ENCODE measurements around the gene JAKMIP3.

The JAKMIP3 gene

GRCh38 chr10:132113766-132114365 lies 48.1 kb downstream of the JAKMIP3 start:
- no peak for DNase-seq

DNA sequence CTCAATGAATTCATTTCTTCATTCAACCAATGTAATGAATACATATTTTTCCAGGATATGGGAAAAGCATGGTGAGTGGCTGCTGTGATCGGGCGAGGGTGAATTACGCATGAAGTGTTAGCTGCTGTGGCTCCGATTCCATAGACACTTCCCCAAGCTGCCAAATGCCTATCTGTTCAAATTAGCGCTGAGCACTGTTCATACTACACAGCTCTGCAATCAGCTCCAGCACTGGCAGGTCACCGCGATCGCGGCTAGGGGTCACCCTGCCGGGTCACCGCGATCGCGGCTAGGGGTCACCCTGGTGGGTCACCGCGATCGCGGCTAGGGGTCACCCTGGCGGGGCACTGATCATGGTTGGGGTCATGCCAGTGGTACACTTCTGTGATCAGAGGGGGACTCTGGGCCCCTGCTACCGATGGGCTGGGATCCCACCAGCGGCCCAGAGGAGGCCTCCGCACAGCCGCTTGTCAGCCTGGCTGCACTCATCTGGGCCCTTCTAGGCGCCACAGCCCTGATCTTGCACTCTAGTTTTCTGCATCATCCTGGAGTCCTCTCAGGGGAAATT lies 49.3 kb downstream of the JAKMIP3 start:
- DNase-seq, result no peak
